HG03039 (cell line): ENCODE measurements around the gene UBL5.

Experiments used
- ATAC-seq: cut with Tn5 transposase; IDR thresholded peaks from one replicate; pipeline ENCODE4 v1.9.1; 2021; ENCODE audit warnings: mild to moderate bottlenecking, moderate library complexity; ENCODE audit not compliant: unreplicated experiment

UBL5 gene

DNA sequence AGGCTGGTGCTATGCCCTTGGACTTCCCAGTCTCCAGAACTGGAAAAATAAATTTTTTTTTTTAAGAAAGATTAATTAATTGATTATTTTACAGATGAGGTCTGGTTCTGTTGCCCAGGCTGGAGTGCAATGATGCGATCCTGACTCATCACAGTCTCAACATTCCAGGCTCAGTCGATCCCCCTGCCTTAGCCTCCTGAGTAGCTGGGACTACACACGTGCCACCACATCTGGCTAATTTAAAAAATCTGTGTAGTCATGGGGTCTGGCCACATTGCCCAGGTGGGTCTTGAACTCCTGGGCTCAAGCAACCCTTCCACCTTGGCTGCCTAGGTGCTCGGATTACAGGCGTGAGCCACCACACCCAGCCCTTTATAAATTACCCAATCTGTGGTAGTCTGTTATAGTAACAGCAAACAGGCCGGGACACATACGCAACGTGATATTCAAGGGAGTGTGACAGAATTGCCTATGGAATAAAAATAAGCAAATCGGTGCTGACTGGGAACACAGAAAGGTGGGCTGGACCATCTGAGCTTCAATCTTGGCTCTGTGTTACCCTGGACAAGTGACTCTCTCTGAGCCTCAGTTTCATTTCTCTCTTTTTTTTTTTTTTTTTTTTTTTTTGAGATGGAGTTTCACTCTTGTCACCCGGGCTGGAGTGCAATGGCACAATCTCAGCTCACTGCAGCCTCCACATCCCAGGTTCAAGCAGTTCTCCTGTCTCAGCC, 50.2 kb downstream of the UBL5 start:
- no peak for ATAC-seq

DNA sequence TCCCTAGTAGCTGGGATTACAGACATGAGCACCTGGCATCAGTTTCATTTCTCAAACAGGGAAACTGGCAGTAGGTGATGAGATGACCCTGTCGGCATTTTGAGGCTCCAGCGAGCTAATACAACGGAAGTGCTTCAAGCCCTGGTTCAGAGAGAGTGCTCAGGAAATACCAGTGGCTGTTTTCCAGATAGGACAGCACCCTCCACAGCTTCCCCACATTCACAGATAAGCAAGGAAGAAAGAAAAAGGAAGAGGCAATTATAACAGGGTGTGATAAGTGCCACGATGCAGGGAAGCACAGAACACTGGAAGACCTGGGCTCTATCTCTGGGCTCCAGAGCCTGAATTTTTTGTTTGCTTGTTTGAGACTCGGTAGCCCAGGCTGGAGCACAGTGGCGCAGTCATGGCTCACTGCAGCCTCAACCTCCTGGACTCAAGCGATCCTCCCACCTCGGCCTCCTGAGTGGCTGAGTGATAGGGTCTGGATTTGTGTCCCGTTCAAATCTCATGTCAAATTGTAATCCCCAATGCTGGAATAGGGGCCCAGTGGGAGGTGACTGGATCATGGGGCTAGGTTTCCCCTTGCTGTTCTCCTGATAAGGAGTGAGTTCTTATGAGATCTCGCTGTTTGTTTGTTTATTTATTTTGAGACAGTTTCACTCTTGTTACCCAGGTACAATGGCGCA, 50.9 kb downstream of the UBL5 start:
- ATAC-seq: no peak
